Activated naive CD4-positive, alpha-beta T cell treated with anti-CD3 and anti-CD28 coated beads, Interleukin-2, amount 50 U/mL, for 24 hours (primary cell): ENCODE measurements around the gene SPTA1.

Experiments
- H3K27ac Mint-ChIP-seq: one replicate; pipeline ENCODE4 v1.8.0; 2021; ENCODE audit warnings: mild to moderate bottlenecking, mixed read lengths
- H3K27me3 Mint-ChIP-seq: one replicate; pipeline ENCODE4 v1.8.0; 2021; ENCODE audit warnings: mixed read lengths
- H3K36me3 Mint-ChIP-seq: one replicate; pipeline ENCODE4 v1.8.0; 2021; ENCODE audit warnings: mixed read lengths
- H3K4me1 Mint-ChIP-seq: one replicate; pipeline ENCODE4 v1.8.0; 2021; ENCODE audit warnings: mixed read lengths
- H3K4me3 Mint-ChIP-seq: one replicate; pipeline ENCODE4 v1.8.0; 2021; ENCODE audit warnings: mild to moderate bottlenecking, mixed read lengths
- H3K9me3 Mint-ChIP-seq: one replicate; pipeline ENCODE4 v1.8.0; 2021; ENCODE audit warnings: mixed read lengths

Gene SPTA1

GRCh38 chr1:158646465-158646864 is 40.0 kb downstream of the SPTA1 start:
- Mint-ChIP-seq H3K27ac (no peak overlapping the region), H3K4me3 (no peak overlapping the region), H3K4me1 (peaks cover 15% of the 10 kb centered on the region)

GRCh38 chr1:158644449-158644848 is 42.1 kb downstream of the SPTA1 start:
- Mint-ChIP-seq H3K27me3 (peaks cover 3% of the 10 kb centered on the region), H3K9me3 (no peaks in the 10 kb centered on the region), H3K36me3 (no peaks in the 10 kb centered on the region), H3K4me3 (no peak overlapping the region), H3K4me1 (peaks cover 15% of the 10 kb centered on the region), H3K27ac (no peak overlapping the region)

More at GRCh38 chr1:158646465-158646864, 40.0 kb downstream of the SPTA1 start:
- Mint-ChIP-seq H3K27me3 (no peaks in the 10 kb centered on the region), H3K9me3 (no peaks in the 10 kb centered on the region), H3K36me3 (no peaks in the 10 kb centered on the region)

- Mint-ChIP-seq H3K27ac (no peak overlapping the region), H3K36me3 (no peaks in the 10 kb centered on the region), H3K9me3 (no peaks in the 10 kb centered on the region), H3K4me3 (no peak overlapping the region), H3K4me1 (no peaks in the 10 kb centered on the region), H3K27me3 (peaks cover 3% of the 10 kb centered on the region)
Observed at GRCh38 chr1:158638904-158639303, 47.6 kb downstream of the SPTA1 start.

GRCh38 chr1:158638146-158638545 is 48.4 kb downstream of the SPTA1 start:
- Mint-ChIP-seq H3K27me3 (peaks cover 3% of the 10 kb centered on the region), H3K4me1 (no peaks in the 10 kb centered on the region), H3K27ac (no peak overlapping the region), H3K9me3 (no peaks in the 10 kb centered on the region), H3K4me3 (no peak overlapping the region), H3K36me3 (no peaks in the 10 kb centered on the region)

- Mint-ChIP-seq H3K4me1 (no peaks in the 10 kb centered on the region), H3K27me3 (peaks cover 13% of the 10 kb centered on the region), H3K9me3 (no peaks in the 10 kb centered on the region), H3K4me3 (no peak overlapping the region), H3K27ac (no peak overlapping the region), H3K36me3 (no peaks in the 10 kb centered on the region)
Observed at GRCh38 chr1:158613764-158614163, 72.8 kb downstream of the SPTA1 start.

- peaks cover 7% of the 10 kb centered on the region for H3K27me3 Mint-ChIP-seq
- no peak overlapping the region for H3K27ac Mint-ChIP-seq
- H3K4me3 Mint-ChIP-seq, result no peak overlapping the region
- H3K9me3 Mint-ChIP-seq, result no peaks in the 10 kb centered on the region
- H3K4me1 Mint-ChIP-seq, result no peaks in the 10 kb centered on the region
- H3K36me3 Mint-ChIP-seq, result no peaks in the 10 kb centered on the region
Observed at GRCh38 chr1:158611916-158612315, 74.6 kb downstream of the SPTA1 start.

GRCh38 chr1:158607296-158607695 is 79.2 kb downstream of the SPTA1 start:
- Mint-ChIP-seq H3K36me3 (no peaks in the 10 kb centered on the region), H3K9me3 (no peaks in the 10 kb centered on the region), H3K4me1 (no peaks in the 10 kb centered on the region), H3K27me3 (no peaks in the 10 kb centered on the region), H3K27ac (no peak overlapping the region), H3K4me3 (no peak overlapping the region)

- Mint-ChIP-seq H3K36me3 (no peaks in the 10 kb centered on the region), H3K27me3 (no peaks in the 10 kb centered on the region), H3K4me3 (no peak within 1 kb of the TSS), H3K9me3 (peaks cover 4% of the 10 kb centered on the region), H3K4me1 (no peaks in the 10 kb centered on the region), H3K27ac (no peak within 1 kb of the TSS)
Observed at GRCh38 chr1:158604968-158605367, 81.5 kb downstream of the SPTA1 start, which contains the start of gene OR10Z1. Gene OR10Z1, plus strand, starts transcription at chr1:158605268. Its CDS starts 1,171 bp downstream, at chr1:158606439.

GRCh38 chr1:158600735-158601134 is 85.8 kb downstream of the SPTA1 start:
- Mint-ChIP-seq H3K9me3 (peaks cover 24% of the 10 kb centered on the region), H3K27me3 (no peaks in the 10 kb centered on the region), H3K36me3 (peaks cover 7% of the 10 kb centered on the region), H3K27ac (no peak overlapping the region), H3K4me3 (no peak overlapping the region), H3K4me1 (no peaks in the 10 kb centered on the region)

- no peaks in the 10 kb centered on the region for H3K4me1 Mint-ChIP-seq
- no peak overlapping the region for H3K4me3 Mint-ChIP-seq
- H3K36me3 Mint-ChIP-seq, result no peaks in the 10 kb centered on the region
- H3K27ac Mint-ChIP-seq, result no peak overlapping the region
- H3K9me3 Mint-ChIP-seq, result no peaks in the 10 kb centered on the region
- H3K27me3 Mint-ChIP-seq, result peaks cover 3% of the 10 kb centered on the region
Observed at GRCh38 chr1:158586942-158587341, 99.6 kb downstream of the SPTA1 start.

- Mint-ChIP-seq H3K36me3 (no peaks in the 10 kb centered on the region), H3K9me3 (no peaks in the 10 kb centered on the region), H3K4me1 (no peaks in the 10 kb centered on the region), H3K4me3 (no peak overlapping the region), H3K27ac (no peak overlapping the region), H3K27me3 (peaks cover 3% of the 10 kb centered on the region)
Observed at GRCh38 chr1:158583962-158584361, 102.6 kb downstream of the SPTA1 start.

GRCh38 chr1:158579733-158580132 is 106.8 kb downstream of the SPTA1 start, which contains the start of gene OR10X1:
Gene OR10X1, minus strand, starts transcription at chr1:158579899. Its CDS starts 0 bp downstream, at chr1:158579899.
- no peaks in the 10 kb centered on the region for H3K9me3 Mint-ChIP-seq
- H3K4me1 Mint-ChIP-seq, result no peaks in the 10 kb centered on the region
- H3K4me3 Mint-ChIP-seq, result no peak within 1 kb of the TSS
- H3K36me3 Mint-ChIP-seq, result no peaks in the 10 kb centered on the region
- H3K27me3 Mint-ChIP-seq, result peaks cover 8% of the 10 kb centered on the region
- no peak within 1 kb of the TSS for H3K27ac Mint-ChIP-seq

- Mint-ChIP-seq H3K4me3 (no peak overlapping the region), H3K27me3 (peaks cover 7% of the 10 kb centered on the region), H3K27ac (no peak overlapping the region), H3K9me3 (no peaks in the 10 kb centered on the region), H3K4me1 (no peaks in the 10 kb centered on the region), H3K36me3 (no peaks in the 10 kb centered on the region)
Observed at GRCh38 chr1:158577561-158577960, 109.0 kb downstream of the SPTA1 start.

- Mint-ChIP-seq H3K27me3 (peaks cover 13% of the 10 kb centered on the region), H3K4me1 (no peaks in the 10 kb centered on the region), H3K4me3 (no peak overlapping the region), H3K9me3 (no peaks in the 10 kb centered on the region), H3K27ac (no peak overlapping the region), H3K36me3 (no peaks in the 10 kb centered on the region)
Observed at GRCh38 chr1:158572226-158572625, 114.3 kb downstream of the SPTA1 start.

- Mint-ChIP-seq H3K9me3 (no peaks in the 10 kb centered on the region), H3K4me1 (no peaks in the 10 kb centered on the region), H3K27me3 (peaks cover 13% of the 10 kb centered on the region), H3K4me3 (no peak within 1 kb of the TSS), H3K36me3 (no peaks in the 10 kb centered on the region), H3K27ac (no peak within 1 kb of the TSS)
Observed at GRCh38 chr1:158570480-158570879, 116.0 kb downstream of the SPTA1 start, which contains the start of gene OR6P1. Gene OR6P1, minus strand, starts transcription at chr1:158570580. Its CDS starts 6,976 bp downstream, at chr1:158563604.

GRCh38 chr1:158564608-158565007 is 121.9 kb downstream of the SPTA1 start:
- no peak overlapping the region for H3K27ac Mint-ChIP-seq
- H3K9me3 Mint-ChIP-seq, result no peaks in the 10 kb centered on the region
- H3K4me1 Mint-ChIP-seq, result no peaks in the 10 kb centered on the region
- H3K27me3 Mint-ChIP-seq, result peaks cover 15% of the 10 kb centered on the region
- no peaks in the 10 kb centered on the region for H3K36me3 Mint-ChIP-seq
- H3K4me3 Mint-ChIP-seq, result no peak overlapping the region

GRCh38 chr1:158563853-158564252 is 122.7 kb downstream of the SPTA1 start:
- no peaks in the 10 kb centered on the region for H3K9me3 Mint-ChIP-seq
- no peaks in the 10 kb centered on the region for H3K4me1 Mint-ChIP-seq
- peaks cover 15% of the 10 kb centered on the region for H3K27me3 Mint-ChIP-seq
- no peak overlapping the region for H3K4me3 Mint-ChIP-seq
- no peak overlapping the region for H3K27ac Mint-ChIP-seq
- H3K36me3 Mint-ChIP-seq, result no peaks in the 10 kb centered on the region
